ENCODE results near the gene MYL12B. TPM values are rescaled to one million over a fixed set of nuclear protein-coding genes. Genes with fewer than 3 reads are reported as not detected.
"Not testable (repeated sequence)": the region's sequence is repeated elsewhere in the genome, so short reads cannot be mapped to it uniquely, and the experiment has no call there.

Gene MYL12B
- total RNA-seq, 1 donor from 2014 or later, result 90.4 TPM

DNA sequence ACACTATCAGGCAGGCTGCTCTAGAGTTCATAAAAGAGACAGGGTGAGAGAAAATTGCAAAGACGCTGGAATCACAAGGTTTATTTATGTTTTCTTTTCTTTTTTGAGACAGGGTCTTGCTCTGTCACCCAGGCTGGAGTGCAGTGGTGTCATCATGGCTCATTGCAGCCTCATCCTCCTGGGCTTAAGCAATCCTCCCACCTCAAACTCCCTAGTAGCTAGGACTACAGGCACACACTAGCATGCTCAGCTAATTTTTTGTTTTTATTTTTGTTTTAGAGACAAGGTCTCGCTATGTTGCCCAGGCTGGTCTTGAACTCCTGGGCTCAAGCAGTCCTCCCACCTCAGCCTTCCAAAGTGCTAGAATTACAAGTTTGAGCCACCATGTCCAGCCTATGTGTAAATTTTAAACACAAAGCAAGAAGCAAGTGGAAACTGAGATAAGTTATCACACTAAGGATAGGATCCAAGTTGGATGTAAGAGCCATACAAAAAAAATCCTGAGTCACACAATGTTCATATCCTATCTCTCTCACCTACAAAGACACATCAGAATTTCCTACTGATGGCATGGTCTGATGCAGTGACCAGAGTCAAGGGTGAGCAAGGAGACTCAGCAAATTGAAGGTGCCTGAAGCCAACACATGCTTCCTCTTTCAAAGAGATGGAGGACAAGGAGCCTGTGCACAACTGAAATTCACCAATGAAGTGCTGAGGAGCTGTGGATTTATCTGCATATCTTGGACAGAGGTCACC lies 31.4 kb downstream of the MYL12B start:
- DNase-seq (ENCODE audit: low spot score) (no peak), ATAC-seq (no peak)

DNA sequence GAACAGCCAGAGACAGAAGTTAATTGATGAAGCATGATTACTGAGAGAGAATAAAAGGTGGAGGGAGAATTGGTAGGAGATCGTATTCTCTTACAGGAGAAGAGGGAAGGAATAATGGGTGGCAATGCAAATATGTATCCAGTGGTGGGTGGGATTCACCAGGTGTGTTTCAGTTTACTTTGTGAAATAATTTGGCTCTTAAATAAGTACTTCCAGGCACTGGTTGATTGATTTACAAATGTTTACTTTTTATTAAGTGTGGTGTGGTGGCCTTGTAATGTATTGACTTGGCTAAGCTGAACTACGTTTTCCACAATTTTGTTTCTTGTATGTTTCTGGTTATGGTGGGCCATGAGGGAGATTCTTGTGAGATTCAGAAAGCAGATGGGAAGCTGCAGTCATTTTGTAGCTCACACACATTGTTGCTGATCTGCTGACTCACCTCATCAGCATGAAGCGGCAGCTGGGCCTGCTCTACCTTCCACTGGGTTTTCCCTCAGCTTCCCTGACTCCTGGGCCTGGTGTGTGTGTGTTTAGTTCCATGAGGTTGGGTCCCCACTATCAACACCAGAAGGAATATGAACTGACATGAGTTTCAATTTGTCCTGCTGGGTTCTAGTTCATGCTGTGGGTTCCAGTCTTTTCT lies 32.6 kb downstream of the MYL12B start:
- ATAC-seq (no peak), DNase-seq (ENCODE audit: low spot score) (no peak)

DNA sequence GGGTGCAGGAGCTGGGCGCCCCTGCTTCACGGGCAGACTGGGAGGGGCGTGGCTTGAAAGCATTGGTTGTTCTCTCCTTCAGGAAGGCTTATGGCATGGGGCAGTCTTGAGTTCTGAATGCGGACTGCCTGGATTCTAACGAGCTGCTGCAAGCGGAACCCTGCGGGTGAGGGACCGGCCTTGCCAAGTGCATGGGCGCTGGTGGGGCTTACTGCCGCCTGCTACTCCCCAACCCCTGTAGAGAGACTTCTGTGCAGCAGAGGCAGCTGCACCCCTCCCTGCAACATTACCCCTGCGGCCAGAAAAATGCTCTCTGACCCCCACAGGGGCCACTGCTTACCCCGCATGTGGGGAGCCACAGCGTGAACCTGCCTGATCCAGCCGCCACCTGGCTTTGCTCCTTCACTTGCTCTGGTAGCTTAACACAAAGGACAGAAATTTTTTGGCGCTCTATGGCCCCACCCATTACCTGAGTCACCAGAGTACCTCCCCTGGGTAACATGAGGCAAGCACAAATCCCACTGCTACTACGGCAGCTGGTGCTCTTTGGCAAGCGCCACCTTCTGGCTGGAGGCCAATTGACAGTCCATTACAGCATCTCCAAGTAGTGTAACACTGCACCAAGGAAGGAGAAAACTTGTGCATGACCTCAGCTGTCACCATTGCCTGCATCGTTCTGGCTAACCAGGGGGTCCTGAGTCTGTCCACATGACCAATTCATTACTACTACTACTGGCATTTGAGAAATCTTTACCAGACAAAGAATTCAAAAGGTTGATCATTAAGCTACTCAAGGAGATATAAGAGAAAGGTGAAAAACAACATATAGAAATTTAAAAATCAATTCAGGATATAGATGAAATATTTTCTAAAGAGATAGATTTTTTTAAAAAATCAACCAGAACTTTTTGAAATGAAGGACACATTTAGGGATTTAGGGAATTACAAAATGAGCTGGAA lies 35.4 kb downstream of the MYL12B start:
- ATAC-seq, result peak; percentile 95
- DNase-seq (ENCODE audit: low spot score), result peak; percentile 86

DNA sequence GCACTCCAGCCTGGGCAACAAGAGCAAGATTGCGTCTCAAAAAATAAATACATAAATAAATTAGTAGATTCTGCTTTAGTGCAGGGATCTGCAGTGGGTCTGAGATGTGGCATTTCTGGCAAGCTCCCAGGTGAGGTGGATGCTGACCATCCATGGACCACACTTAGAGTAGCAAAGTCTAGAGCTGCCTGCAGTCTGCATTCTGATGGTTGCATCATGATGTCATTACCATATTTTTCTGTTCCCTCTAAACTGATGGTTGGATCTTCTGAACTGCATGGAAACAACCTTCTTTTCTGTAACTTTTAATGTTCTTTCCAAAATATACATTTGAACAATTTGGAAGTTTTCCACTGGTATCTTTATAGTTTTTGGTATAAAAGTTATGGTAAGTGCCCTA lies 42.9 kb downstream of the MYL12B start:
- DNase-seq (ENCODE audit: low spot score) (no peak), ATAC-seq (no peak)

DNA sequence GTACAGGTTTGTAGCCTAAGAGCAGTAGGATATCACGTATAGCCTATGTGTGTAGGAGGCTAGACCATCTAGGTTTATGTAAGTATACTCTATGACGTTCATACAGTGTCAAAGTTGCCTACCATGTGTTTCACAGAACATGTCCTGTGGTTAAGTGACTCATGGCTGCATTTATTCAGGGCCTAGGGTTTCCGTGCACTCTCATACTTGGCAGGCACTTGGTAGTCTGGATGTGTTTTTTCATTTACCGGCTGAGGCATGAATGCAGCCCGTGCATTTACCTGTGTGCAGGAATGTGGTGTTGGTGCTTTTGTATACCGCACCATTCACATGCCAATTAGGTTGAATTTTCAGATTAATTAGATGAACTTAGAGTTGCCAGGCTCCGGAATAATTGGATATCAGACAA lies 43.4 kb downstream of the MYL12B start:
- DNase-seq (ENCODE audit: low spot score) (no peak), ATAC-seq (no peak)

DNA sequence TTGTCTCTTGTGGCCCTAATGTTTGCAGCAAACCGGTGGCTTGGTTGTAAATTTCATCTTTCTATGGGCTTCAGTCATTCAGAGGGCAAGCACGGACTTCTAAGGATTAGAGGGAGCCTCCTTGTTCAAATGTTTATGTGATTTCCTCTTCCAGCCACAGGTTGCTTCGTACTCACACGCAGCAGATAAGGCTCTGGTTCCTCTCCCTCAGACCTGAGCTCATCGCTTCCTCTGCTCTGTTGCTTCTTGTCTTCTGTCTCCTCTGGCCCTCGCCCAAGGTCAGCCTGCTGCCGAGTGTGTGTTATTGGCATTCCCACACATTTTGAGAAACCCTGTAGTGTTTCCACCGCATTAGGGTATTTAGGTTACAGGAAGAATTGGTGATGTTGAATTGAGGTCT lies 44.0 kb downstream of the MYL12B start:
- DNase-seq (ENCODE audit: low spot score) (no peak), ATAC-seq (no peak)

DNA sequence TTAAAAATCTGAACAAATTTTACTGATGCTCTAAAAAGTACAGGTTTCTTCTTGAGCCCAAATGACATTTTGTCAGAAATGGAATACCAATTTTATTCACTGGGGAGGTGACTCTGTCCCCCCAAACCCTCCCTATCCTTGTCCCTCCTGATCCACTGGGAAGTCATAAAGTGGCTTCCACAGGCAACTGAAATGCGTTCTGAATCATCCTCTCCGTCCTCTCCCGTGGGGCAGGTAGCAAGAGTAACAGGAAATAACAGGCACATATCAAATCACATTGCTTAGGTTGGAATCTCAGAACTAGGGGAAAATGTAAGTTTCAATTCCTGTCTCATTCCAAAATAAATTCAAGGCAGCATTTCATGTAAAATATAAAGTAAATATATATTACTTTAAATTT lies 44.5 kb downstream of the MYL12B start:
- ATAC-seq (no peak), DNase-seq (ENCODE audit: low spot score) (no peak)

DNA sequence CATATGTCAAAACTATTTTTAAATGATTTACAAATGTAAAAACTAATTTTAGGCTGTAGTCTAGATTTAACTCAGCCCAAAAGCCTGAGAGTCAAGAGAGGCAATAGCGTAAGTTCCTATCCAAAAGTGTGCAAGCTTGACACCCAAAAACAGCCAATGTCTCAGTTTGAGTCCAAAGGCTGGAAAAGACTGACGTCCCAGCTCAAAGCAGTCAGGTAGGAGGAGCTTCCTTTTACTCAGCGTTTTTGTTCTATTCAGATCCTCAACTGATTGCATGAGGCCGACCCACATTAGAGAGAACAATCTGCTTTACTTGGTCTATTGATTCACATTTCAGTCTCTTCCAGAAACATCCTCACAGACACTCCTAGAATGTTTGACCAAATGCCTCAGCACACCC lies 51.8 kb downstream of the MYL12B start:
- ATAC-seq, result peak; percentile 82

DNA sequence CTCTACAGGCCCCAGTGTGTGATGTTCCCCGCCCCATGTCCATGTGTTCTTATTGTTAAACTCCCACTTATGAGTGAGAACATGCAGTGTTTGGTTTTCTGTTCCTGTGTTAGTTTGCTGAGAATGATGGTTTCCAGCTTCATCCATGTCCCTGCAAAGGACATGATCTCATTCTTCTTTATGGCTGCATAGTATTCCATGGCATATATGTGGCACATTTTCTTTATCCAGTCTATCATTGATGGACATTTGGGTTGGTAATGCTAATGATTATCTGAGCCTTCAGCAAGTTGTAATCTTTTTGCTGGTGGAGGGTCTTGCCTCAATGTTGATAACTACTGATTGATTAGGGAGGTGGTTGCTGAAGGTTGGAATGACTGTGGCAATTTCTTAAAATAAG lies 53.4 kb downstream of the MYL12B start:
- not testable (repeated sequence) for DNase-seq (ENCODE audit: low spot score); ATAC-seq

More for the DNA sequence above, 51.8 kb downstream of the MYL12B start:
- DNase-seq (ENCODE audit: low spot score), result no peak

DNA sequence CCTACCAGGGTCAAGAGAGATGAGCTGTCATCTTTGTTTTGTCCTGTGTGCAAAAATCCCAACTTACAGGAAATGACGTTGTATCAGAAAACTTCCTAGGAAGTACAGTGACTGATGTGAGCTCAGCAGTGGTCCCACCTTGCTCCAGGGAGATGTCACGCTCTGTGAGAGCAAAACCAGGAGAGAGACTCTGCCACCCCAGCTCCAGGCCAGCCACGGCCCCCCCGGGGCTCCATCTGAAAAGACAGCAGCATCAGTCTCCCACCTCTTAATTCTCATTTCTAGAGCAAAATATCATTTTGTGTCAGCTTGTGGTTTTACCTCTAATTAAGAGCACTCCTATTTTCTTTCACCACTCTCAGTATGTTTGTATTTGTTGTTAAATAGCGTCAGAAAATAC lies 57.5 kb downstream of the MYL12B start:
- DNase-seq (ENCODE audit: low spot score) (no peak), ATAC-seq (no peak)

DNA sequence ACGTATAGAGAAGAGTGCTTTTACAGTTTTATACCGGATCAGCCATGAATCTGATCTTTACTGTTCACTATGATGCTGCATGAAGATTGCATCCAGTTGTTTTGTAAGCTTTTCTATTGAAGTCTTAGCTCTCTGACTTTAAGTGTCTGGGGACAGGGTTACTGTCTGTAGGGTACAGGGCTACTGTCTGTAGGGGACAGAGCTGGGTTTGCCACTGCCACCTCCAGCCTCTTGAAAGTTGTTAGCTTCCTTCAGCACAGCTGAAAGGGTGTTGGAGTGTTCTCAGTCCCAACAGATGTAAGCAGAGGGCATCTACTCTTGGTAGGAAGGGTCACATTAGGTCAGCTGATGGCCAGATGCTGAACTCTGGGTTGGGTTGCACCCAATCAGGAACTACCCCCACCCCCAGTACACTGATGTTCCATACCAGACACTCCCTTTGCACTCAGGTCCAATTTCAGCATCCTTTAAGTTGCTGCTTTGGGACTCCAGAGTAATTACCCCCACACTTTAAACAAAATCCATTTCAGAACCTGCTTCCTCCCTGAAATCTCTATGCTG lies 58.0 kb downstream of the MYL12B start:
- DNase-seq (ENCODE audit: low spot score), result no peak
- ATAC-seq, result no peak

DNA sequence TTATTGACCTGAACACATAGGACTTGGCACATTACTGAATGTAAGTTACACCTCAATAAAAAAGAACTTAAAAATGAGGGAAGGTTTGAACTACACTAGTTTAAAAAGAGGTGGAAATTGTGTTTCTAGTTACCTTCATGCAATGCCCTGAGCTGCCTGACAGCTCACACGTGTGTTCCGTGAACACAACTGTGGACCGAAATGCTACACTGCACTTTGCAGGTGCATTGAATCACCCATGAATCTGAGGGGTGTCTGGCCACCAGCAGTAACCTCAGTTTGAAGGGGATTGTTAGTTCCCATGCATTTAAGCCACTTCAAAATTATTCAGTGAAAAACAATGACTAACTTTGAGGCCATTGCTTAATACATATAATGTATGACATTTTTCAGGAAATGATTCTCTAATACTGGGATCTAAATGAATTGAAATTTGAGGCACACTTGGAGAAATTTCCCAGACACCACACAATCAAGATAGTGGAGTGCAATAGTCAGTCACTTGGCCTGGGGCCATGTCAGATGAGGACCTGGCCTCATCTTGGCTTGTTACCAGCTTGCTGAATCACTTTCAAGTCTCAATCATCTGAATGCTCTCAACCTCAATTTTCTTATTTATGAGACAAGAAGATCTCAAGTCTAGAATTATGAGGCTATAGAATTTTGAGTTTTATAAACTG lies 59.3 kb downstream of the MYL12B start:
- ATAC-seq, result no peak
- DNase-seq (ENCODE audit: low spot score), result no peak

DNA sequence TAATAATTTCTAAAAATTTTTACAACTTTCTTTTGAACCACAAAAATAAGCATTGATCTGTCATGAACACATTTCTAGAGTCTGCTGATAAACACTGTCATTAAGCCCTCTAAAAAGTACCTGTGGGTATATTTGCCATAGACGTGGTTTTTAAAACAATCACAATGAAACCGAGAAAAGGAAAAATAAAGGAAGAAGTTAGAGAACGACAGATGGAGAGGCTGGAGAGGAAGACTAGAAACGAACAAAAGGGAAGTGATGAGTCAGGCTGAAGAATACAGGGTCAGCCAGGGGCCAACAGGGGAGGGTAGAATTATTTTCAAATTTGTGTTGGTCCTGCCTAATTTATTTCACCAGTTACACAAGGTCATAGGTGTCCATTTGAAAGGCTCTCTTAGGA lies 62.0 kb downstream of the MYL12B start:
- no peak for ATAC-seq

More for the DNA sequence above, 62.0 kb downstream of the MYL12B start:
- no peak for DNase-seq (ENCODE audit: low spot score)

Other genes with a start within 250 kb of the MYL12B start
- 58.9 TPM for gene LPIN2, start 249.0 kb upstream of the MYL12B start, total RNA-seq
- gene MYOM1, start 42.2 kb upstream of the MYL12B start, total RNA-seq, result 4.9 TPM
- gene MYL12A, start 14.3 kb upstream of the MYL12B start, total RNA-seq, result 85.5 TPM
- gene TGIF1, start 188.0 kb downstream of the MYL12B start, total RNA-seq, result 14.1 TPM

Data from left lobe of liver (tissue), 2 donors.